Limb (tissue), 2 donors: ENCODE measurements around the gene IFT43.

Experiments used
- DNase-seq, 2 donors: peaks; one replicate each; pipeline ENCODE4 v3.0.0-alpha.2; 2016; ENCODE audit errors: extremely low spot score in 2 of 2

IFT43 gene

DNA sequence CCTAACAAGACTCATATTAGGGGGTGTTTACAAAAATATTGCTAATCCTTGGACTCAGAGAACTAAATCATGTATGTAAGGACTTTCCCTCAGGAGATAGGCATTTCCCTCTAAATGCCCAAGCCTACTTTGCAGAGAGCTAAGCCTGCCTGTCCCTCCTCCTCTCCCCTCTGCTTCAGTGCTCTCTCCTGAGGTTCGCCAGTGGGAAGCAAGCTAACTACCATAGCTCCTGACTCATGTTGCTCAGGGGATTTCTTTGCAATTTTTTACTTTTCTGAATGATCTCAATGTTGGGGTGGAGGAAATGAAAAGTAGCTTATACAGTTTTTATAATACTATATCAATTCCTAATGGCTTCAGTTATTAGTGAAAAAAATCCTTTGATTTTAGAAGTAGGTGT is 29.6 kb downstream of the IFT43 start:
- DNase-seq: no peak

GRCh38 chr14:76015668-76016067 is 30.1 kb downstream of the IFT43 start:
- no peak for DNase-seq

DNA sequence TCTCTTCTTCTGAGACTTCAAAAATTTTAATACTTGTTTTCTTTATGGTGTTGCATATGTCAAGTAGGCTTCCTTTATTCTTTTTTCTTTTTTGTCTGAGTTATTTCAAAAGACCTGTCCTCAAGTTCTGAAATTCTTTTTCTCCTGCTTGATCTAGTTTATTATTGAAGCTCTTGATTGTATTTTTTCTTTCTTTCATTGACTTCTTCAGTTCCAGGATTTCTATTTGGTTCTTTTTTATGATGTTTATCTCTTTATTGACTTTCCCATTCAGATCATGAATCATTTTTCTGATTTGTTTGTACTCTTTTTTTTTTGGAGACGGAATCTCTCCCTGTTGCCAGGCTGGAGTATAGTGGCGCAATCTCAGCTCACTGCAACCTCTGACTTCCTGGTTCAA is 34.1 kb downstream of the IFT43 start:
- no peak for DNase-seq

DNA sequence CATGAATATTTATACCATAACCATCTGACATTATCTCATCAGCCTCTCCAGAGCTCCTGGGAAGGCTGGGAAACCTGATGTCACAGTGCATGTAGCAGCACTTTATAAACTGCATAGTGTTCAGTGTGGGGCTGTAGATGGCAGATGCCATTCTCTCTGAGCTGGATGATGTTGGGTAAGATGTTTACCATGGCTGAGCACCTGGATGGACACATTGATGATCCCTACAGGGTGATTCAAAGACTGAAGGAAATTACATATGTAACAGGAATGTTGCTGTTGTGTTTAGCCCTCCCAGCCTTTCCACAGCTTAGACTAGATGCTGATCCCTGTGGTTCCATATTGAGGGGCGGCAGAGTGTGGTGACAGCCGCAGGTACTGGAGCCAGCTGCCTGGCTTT is 37.4 kb downstream of the IFT43 start:
- DNase-seq: no peak

DNA sequence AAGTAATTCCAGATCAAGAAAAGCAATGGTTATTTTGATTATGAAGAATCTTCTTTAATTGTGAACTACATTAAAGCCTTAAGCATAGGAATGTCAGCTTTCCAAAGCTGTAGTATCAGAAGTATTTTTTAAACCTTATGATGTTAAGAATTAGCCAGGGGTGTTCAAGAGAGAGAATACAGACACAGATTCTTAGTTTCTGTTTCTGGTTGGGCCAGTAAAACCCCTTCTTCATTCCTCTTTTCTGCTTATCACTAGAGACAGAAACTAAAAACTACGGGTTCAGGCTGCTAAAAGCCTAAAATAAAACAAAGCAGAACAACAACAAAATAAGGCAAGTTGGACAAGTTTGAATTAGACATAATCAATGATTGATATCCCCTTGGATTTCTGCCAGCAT is 38.2 kb downstream of the IFT43 start:
- no peak for DNase-seq

- no peak for DNase-seq
Measured at GRCh38 chr14:76024211-76024907, 38.8 kb downstream of the IFT43 start.

GRCh38 chr14:76034566-76034965 is 49.0 kb downstream of the IFT43 start:
- no peak for DNase-seq

DNA sequence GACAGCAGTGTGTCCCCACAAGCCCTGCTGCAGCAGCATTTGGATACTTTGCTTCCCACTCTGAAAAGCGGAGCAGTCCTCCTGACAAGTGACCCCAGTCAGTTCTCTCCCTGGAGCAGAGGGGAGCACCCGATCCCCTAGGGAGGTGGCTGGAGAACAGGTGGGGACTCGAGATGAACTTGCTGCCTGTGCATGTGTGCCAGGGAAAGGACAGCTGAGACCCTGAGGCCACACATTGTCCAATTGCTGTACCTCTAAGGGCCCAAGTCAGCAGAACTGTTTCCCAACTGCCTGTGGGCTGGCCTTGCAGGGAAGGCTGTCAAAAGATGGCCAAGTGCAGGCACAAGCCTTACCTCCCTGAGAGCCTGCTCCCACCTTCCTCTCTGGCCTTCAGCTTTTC is 55.1 kb downstream of the IFT43 start:
- no peak for DNase-seq

GRCh38 chr14:76045773-76046172 is 60.2 kb downstream of the IFT43 start:
- DNase-seq: no peak

GRCh38 chr14:76050250-76050649 is 64.7 kb downstream of the IFT43 start:
- DNase-seq: no peak

DNA sequence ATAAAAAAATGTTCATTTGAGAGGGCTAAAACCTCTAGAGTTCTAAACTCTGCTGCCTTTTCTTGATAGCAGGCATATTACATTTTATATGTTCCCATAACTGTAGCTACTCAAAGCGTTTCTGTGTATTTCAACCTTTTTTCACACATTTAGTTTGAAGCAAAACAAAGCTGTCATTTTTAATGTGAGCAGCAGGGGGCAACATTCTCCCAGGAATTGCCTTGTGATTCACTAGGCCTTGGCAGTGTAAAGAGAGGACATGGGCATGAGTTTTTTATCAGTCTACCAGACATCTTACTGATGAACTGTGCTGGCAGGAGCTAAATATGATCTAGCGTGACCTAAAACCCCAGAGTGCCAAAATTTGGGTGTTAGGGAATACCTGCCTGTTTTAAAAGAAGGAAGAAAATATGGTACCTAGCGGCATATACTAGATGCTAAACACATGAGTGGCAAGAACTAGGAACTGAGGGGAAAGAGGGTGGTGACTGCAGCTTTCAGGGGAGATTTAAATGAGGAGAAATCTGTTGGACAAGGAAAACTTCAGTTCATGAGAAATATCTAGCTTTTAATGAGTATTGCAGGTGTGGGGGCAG is 65.3 kb downstream of the IFT43 start:
- peak; percentile 71 to 75 for DNase-seq

- no peak for DNase-seq
Measured at GRCh38 chr14:76051717-76052465, 66.3 kb downstream of the IFT43 start.

DNA sequence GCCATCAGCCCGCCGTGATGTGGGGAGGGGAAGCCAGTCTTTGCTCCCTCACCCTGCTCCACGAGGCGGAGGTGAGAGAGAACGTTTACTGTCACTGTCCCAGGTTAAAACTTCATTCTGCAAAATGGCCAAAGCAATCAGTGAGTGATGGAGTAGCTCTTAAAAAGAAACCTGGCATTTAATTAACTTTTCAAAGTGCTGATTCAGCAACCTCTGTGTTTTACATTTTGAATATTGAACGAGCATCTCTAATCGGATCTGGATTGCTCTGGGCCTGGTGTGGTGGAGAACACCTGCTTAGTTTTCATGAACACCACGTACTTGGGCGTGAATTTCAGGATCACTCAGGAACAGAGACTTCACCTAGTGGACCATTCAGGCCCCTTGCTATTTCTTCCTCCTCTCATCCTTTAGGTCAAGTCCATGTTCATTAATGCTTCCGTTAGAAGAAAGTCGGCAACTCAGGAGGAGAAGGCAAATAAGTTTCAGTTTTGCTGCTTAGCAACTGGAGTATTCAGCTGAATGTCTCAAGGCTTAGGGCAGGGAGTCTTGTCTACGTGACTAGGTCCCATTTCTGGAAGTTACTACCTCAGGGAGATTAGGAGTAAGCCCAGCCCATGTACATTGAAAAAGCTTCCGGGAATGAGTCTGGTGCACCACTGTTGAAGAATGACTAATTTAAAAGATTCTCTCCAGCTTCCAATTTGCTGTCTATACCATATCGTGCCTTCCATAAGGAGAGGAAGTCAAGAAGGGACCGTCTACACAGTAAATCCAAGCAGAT is 68.2 kb downstream of the IFT43 start:
- DNase-seq: no peak

- DNase-seq: no peak
Measured at GRCh38 chr14:76055330-76055729, 69.8 kb downstream of the IFT43 start.

DNA sequence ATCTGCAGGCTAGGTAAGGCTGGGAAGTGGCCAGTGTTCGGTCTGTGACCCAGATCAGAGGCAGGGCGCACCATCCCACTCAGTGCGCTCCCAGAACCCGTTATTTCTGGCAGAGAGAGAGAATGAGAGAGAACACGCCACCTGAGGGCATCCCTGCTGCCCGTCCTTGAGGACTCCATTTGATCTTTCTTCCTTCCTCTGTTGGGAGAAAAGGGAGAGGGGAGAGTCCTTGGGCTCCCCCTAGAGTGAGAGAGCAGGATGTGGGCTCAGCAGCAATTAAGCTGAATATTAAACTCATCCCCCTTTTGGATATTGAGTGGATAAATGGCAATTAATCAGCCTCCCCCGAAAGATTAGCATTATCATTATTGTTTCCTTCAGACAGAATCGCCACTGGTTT is 70.6 kb downstream of the IFT43 start:
- no peak for DNase-seq

GRCh38 chr14:76057914-76058313 is 72.4 kb downstream of the IFT43 start:
- DNase-seq: no peak

- no peak for DNase-seq
Measured at GRCh38 chr14:76063327-76063726, 77.8 kb downstream of the IFT43 start.

- no peak for DNase-seq
Measured at GRCh38 chr14:76065519-76065918, 80.0 kb downstream of the IFT43 start.

GRCh38 chr14:76067536-76067935 is 82.0 kb downstream of the IFT43 start:
- DNase-seq: no peak

DNA sequence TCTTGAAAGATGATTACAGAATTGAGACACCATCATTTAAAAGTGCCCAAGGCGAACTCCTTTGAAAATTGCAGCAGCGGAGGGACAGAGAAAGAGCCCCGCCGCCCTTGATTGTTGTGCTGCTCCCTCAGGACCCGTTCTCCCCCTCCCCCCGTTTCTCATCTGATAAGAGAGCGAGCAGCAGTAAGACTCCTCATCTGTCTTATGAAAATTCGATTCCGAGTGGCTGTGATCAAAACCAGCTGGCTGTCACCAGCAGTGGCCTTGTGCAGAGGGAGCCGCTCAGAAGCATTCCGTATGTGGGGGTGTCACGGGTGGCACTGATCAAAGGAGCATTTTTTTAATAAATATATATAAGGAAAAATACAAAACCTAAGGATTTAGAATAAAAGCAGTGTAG is 88.2 kb downstream of the IFT43 start:
- no peak for DNase-seq

DNA sequence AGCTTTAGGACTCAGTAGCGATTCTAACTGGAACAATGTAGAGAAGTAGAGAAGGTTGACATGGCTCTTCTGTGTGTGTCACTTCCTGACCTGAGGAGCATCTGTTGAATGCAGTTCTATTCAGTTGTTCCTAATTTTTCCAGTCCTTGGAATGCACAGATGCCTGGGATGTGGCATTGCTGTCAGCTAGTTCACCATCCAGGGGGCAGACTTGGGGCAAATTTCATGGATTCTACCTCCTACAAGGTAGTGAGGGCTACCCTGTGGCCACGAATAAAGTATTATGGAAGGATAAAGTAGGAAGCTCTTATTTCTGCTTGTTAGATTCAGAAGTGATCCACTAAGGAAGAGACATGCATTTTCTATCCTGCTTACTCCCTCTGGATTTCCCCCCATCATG is 91.8 kb downstream of the IFT43 start:
- DNase-seq: no peak

- DNase-seq: no peak
Measured at GRCh38 chr14:76078501-76078900, 92.9 kb downstream of the IFT43 start.
